GM23248 (cell line): Measurements from ENCODE around the gene RBMS3.

Experiments
- EZH2 ChIP-seq: fragments of 200-600 bp; sonication (generic); IDR thresholded peaks from 2 replicates; pipeline ENCODE4 v1.6.1; 2018; ENCODE audit warnings: antibody characterized with exemption, mild to moderate bottlenecking; ENCODE audit not compliant: insufficient read depth, poor library complexity, severe bottlenecking
- EZH2phosphoT487 ChIP-seq: fragments of 200-600 bp; sonication (generic); IDR thresholded peaks from 2 replicates; pipeline ENCODE4 v1.6.1; 2018; ENCODE audit warnings: antibody characterized with exemption, moderate library complexity, mild to moderate bottlenecking, low read depth; ENCODE audit not compliant: insufficient read depth

GRCh38 chr3:29344935-29345334 lies 64.1 kb downstream of the RBMS3 start:
- TF ChIP-seq EZH2 (no peak), EZH2phosphoT487 (no peak)
